HG03342 (cell line): ENCODE results near the gene PCDHGB3.
A peak's percentile ranks its signal among the peaks of the same experiment; 100 is the strongest.
"Not testable (repeated sequence)": the region's sequence is repeated elsewhere in the genome, so short reads cannot be mapped to it uniquely, and the experiment has no call there.

Source experiments
- ATAC-seq: cut with Tn5 transposase; IDR thresholded peaks from one replicate; pipeline ENCODE4 v1.9.1; 2021; ENCODE audit warnings: mild to moderate bottlenecking, moderate library complexity; ENCODE audit not compliant: unreplicated experiment

The PCDHGB3 gene

GRCh38 chr5:141356950-141357349, 13.1 kb upstream of the PCDHGB3 start:
- ATAC-seq, result no peak

GRCh38 chr5:141359790-141360426, 10.1 kb upstream of the PCDHGB3 start, which contains the start of gene PCDHGB2:
Gene PCDHGB2 (plus strand): TSS chr5:141359994. CDS start chr5:141360136, 142 bp downstream.
- no peak for ATAC-seq

- ATAC-seq, result no peak
These were observed 9.4 kb upstream of the PCDHGB3 start for GRCh38 chr5:141360685-141361084.

- no peak for ATAC-seq
These were observed 7.3 kb upstream of the PCDHGB3 start for GRCh38 chr5:141362719-141363118.

- no peak for ATAC-seq
These were observed 5.9 kb upstream of the PCDHGB3 start, which contains the start of gene PCDHGA5 for GRCh38 chr5:141363952-141364660. Gene PCDHGA5 (plus strand): TSS chr5:141364162. CDS start chr5:141364331, 169 bp downstream.

- no peak for ATAC-seq
These were observed 3.8 kb upstream of the PCDHGB3 start for GRCh38 chr5:141366016-141366896.

GRCh38 chr5:141371572-141372475, 1.8 kb downstream of the PCDHGB3 start:
- ATAC-seq, result no peak

GRCh38 chr5:141373673-141374317, 3.8 kb downstream of the PCDHGB3 start, which contains the start of gene PCDHGA6:
Gene PCDHGA6 (plus strand): TSS chr5:141373891. CDS start chr5:141374084, 193 bp downstream.
- no peak for ATAC-seq

- no peak for ATAC-seq
These were observed 4.6 kb downstream of the PCDHGB3 start for GRCh38 chr5:141374627-141375026.

GRCh38 chr5:141375444-141376155, 5.6 kb downstream of the PCDHGB3 start:
- not testable (repeated sequence) for ATAC-seq

- no peak for ATAC-seq
These were observed 12.6 kb downstream of the PCDHGB3 start, which contains the start of gene PCDHGA7 for GRCh38 chr5:141382469-141383294. Gene PCDHGA7 (plus strand): TSS chr5:141382742. CDS start chr5:141382900, 158 bp downstream.

GRCh38 chr5:141383345-141383744, 13.3 kb downstream of the PCDHGB3 start:
- ATAC-seq, result no peak

- ATAC-seq, result no peak
These were observed 14.6 kb downstream of the PCDHGB3 start for GRCh38 chr5:141384471-141385267.

- peak; percentile 74 for ATAC-seq
These were observed 17.7 kb downstream of the PCDHGB3 start, which contains the start of gene PCDHGB4 for GRCh38 chr5:141387557-141388311. Gene PCDHGB4 (plus strand): TSS chr5:141387698. CDS start chr5:141387885, 187 bp downstream.

- no peak for ATAC-seq
These were observed 18.6 kb downstream of the PCDHGB3 start for GRCh38 chr5:141388661-141389060.
